SU-DHL-6 (cell line): ENCODE measurements around the gene UACA.

Source experiments
- H2AFZ ChIP-seq: fragments of 200-600 bp; sonication (generic); 2 replicates; pipeline ENCODE4 v1.6.1; 2014; ENCODE audit warnings: low read depth, mild to moderate bottlenecking, moderate library complexity, mixed read lengths, antibody characterized with exemption, low read length; ENCODE audit not compliant: severe bottlenecking
- H3F3A ChIP-seq: fragments of 200-600 bp; shearing (Covaris generic); 2 replicates; pipeline ENCODE4 v1.6.0; 2016; ENCODE audit warnings: antibody characterized with exemption, mild to moderate bottlenecking; ENCODE audit not compliant: insufficient read depth
- H3K27ac ChIP-seq: fragments of 200-600 bp; sonication (generic); 2 replicates; pipeline ENCODE4 v1.5.1; 2016; ENCODE audit warnings: low read depth, mild to moderate bottlenecking, low read length, moderate library complexity, mixed read lengths
- H3K27me3 ChIP-seq: fragments of 200-600 bp; sonication (generic), shearing (Covaris generic); 2 replicates; pipeline ENCODE4 v1.6.0; 2014; ENCODE audit warnings: mild to moderate bottlenecking, low read length
- H3K36me3 ChIP-seq: fragments of 200-600 bp; sonication (generic); 2 replicates; pipeline ENCODE4 v1.6.1; 2014; ENCODE audit warnings: mild to moderate bottlenecking, low read length, mixed read lengths
- H3K4me2 ChIP-seq: fragments of 300-600, 200-600 bp; shearing (Covaris generic), sonication (generic); 2 replicates; pipeline ENCODE4 v1.6.0; 2014; ENCODE audit warnings: low read length, low read depth, mild to moderate bottlenecking; ENCODE audit not compliant: poor library complexity, severe bottlenecking
- H3K4me3 ChIP-seq: fragments of 200-600 bp; sonication (generic); 2 replicates; pipeline ENCODE4 v1.5.1; 2014; ENCODE audit warnings: antibody characterized with exemption, low read length, mild to moderate bottlenecking, mixed read lengths; ENCODE audit not compliant: insufficient read depth, poor library complexity, severe bottlenecking
- H3K79me2 ChIP-seq: fragments of 200-600 bp; sonication (generic); 2 replicates; pipeline ENCODE4 v1.6.1; 2014; ENCODE audit warnings: mild to moderate bottlenecking, low read length, moderate library complexity; ENCODE audit not compliant: insufficient read depth
- H3K9ac ChIP-seq: fragments of 200-600 bp; sonication (generic); 2 replicates; pipeline ENCODE4 v1.7.0; 2014; ENCODE audit warnings: mild to moderate bottlenecking, low read length
- H3K9me2 ChIP-seq: fragments of 200-600 bp; sonication (generic); replicated peaks from 2 replicates; pipeline ENCODE4 v1.6.1; 2014; ENCODE audit warnings: low read length; ENCODE audit not compliant: insufficient read depth
- H3K9me3 ChIP-seq: fragments of 200-600 bp; sonication (generic); 2 replicates; pipeline ENCODE4 v1.6.1; 2014; ENCODE audit warnings: low read length, mixed read lengths; ENCODE audit not compliant: insufficient read depth
- H4K20me1 ChIP-seq: fragments of 200-600 bp; sonication (generic); 2 replicates; pipeline ENCODE4 v1.6.1; 2014; ENCODE audit warnings: low read depth, mild to moderate bottlenecking, antibody characterized with exemption, low read length, moderate library complexity, mixed read lengths
- CTCF ChIP-seq: fragments of 200-600 bp; sonication (generic); IDR thresholded peaks from one replicate; pipeline ENCODE4 v1.5.1; 2017; ENCODE audit warnings: antibody characterized with exemption, mild to moderate bottlenecking, low read length, moderate library complexity; ENCODE audit not compliant: insufficient read depth, poor library complexity, severe bottlenecking
- EZH2phosphoT487 ChIP-seq: fragments of 200-600 bp; sonication (generic), shearing (Covaris generic); conservative IDR thresholded peaks from 2 replicates; pipeline ENCODE4 v1.6.1; 2018; ENCODE audit warnings: mild to moderate bottlenecking, antibody characterized with exemption, low read length, moderate library complexity, mixed read lengths

UACA gene

DNA sequence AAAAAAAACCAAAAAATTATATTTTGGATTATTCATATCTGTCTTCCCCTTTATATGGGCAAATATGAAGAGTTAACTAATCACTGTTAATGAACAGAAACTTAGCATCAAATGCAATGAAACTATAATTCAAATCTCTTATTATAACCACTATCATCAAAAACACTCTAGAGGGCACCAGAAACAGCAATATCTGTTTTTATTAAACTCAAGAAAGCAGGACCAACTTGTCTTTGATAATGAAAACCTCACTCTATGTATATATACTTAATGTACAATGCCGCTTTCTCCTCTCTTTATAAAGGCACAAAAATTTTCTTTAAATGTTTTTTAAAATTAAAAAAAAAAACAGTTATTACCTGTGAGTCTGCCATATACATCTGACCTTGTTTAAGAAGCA is 92.7 kb downstream of the UACA start:
- Histone ChIP-seq H3K4me3 (no peak overlapping the region), H3K79me2 (no peaks in the 10 kb centered on the region), H3K9me2 (no peaks in the 10 kb centered on the region), H3K4me2 (no peak overlapping the region), H3K27ac (no peak overlapping the region), H2AFZ (no peak overlapping the region), H3K9ac (no peak overlapping the region), H4K20me1 (no peaks in the 10 kb centered on the region), H3K36me3 (no peaks in the 10 kb centered on the region), H3F3A (no peaks in the 10 kb centered on the region), H3K27me3 (no peaks in the 10 kb centered on the region), H3K9me3 (no peaks in the 10 kb centered on the region)
- peak; percentile 12 for TF ChIP-seq CTCF
- no peak for TF ChIP-seq EZH2phosphoT487

DNA sequence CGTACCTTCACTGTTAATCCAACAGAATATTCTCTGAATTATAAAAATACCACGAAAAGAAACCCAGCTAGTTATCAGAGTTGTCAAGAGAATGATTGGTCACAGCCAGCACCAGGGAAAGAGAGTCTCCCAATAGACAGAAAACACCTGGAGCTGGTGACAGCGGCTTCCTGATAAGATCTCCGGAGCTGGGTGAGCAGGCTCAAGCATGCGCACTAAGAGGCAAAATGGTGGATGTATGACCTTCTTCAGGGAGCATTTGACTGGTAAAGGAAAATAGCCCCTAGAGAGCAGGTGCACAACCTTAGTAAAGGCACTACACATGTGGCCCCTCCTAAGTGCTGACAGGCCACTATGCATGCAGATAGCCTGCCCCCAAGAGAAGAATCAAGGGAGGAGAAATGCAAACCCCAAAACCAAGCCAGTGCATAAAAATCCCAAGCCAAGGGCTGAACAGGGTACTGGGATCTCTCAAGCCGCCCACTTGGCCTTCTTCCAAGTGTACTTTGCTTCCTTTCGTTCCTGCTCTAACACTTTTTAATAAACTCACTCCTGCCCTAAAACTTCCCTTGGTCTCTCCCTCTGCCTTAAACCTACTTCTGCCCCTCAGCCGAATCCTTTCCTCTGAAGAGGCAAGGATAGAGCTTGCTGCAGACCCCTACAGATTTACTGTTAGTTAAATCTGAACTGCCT is 93.2 kb downstream of the UACA start:
- H3K27me3 ChIP-seq: no peaks in the 10 kb centered on the region
- H3K27ac ChIP-seq: no peak overlapping the region
- TF ChIP-seq CTCF (no peak), EZH2phosphoT487 (no peak)
- no peaks in the 10 kb centered on the region for H3F3A ChIP-seq
- H3K79me2 ChIP-seq: no peaks in the 10 kb centered on the region
- H3K36me3 ChIP-seq: no peaks in the 10 kb centered on the region
- H3K9me2 ChIP-seq: no peaks in the 10 kb centered on the region
- H2AFZ ChIP-seq: no peak overlapping the region
- H3K9me3 ChIP-seq: no peaks in the 10 kb centered on the region
- no peak overlapping the region for H3K4me3 ChIP-seq
- no peak overlapping the region for H3K4me2 ChIP-seq
- H3K9ac ChIP-seq: no peak overlapping the region
- H4K20me1 ChIP-seq: no peaks in the 10 kb centered on the region

- Histone ChIP-seq H3K27ac (no peak overlapping the region), H3K9me2 (no peaks in the 10 kb centered on the region), H2AFZ (no peak overlapping the region), H4K20me1 (no peaks in the 10 kb centered on the region), H3K4me2 (peak overlapping the region; percentile 26), H3K4me3 (no peak overlapping the region), H3K9me3 (no peaks in the 10 kb centered on the region), H3K9ac (no peak overlapping the region), H3K27me3 (no peaks in the 10 kb centered on the region), H3K79me2 (no peaks in the 10 kb centered on the region), H3K36me3 (no peaks in the 10 kb centered on the region), H3F3A (no peaks in the 10 kb centered on the region)
- TF ChIP-seq EZH2phosphoT487: no peak
- no peak for TF ChIP-seq CTCF
Observed at GRCh38 chr15:70669006-70669602, 94.3 kb downstream of the UACA start.
